Gastroesophageal sphincter (tissue), 4 donors: ENCODE results near the gene MAN1C1. TPM values are rescaled to one million over a fixed set of nuclear protein-coding genes. Genes with fewer than 3 reads are reported as not detected.

Experiments used
- ATAC-seq: fragments of 150-250 bp; one replicate; pipeline ENCODE4 v1.9.1; 2016; ENCODE audit warnings: mild to moderate bottlenecking, moderate library complexity
- H3K27ac ChIP-seq, 4 donors: fragments of 200-600 bp; sonication (generic) in 3 of 4; 1 replicate in 3 of 4; 2 replicates in 1 of 4; pipeline ENCODE4 v1.5.1; 2016 to 2019
- H3K27me3 ChIP-seq: fragments of 200-600 bp; sonication (generic); one replicate; pipeline ENCODE4 v1.5.1; 2019
- H3K36me3 ChIP-seq, 2 donors: fragments of 200-600 bp; sonication (generic); one replicate each; pipeline ENCODE4 v1.5.1; 2019; ENCODE audit warnings: control low read depth in 1 of 2
- H3K4me1 ChIP-seq, 3 donors: fragments of 200-600 bp; sonication (generic); 1 replicate in 2 of 3; 2 replicates in 1 of 3; pipeline ENCODE4 v1.5.1; 2016 to 2019; ENCODE audit warnings: control low read depth in 2 of 3
- H3K4me3 ChIP-seq, 2 donors: fragments of 200-600 bp; sonication (generic); one replicate each; pipeline ENCODE4 v1.5.1; 2019; ENCODE audit warnings: mild to moderate bottlenecking in 1 of 2, moderate library complexity in 1 of 2
- H3K9me3 ChIP-seq, 3 donors: fragments of 200-600 bp; sonication (generic); one replicate each; pipeline ENCODE4 v1.5.1; 2017 to 2019; ENCODE audit warnings: control low read depth in 2 of 3
- EP300 ChIP-seq: sonication (generic); formaldehyde crosslinking; IDR thresholded peaks from one replicate; pipeline ENCODE4 v1.6.1; 2017; ENCODE audit warnings: antibody characterized with exemption, mild to moderate bottlenecking
- POLR2A ChIP-seq, 2 donors: fragments of 450-650 bp; IDR thresholded peaks; one replicate each; pipeline ENCODE4 v1.6.1; 2017; ENCODE audit warnings: antibody characterized with exemption in 2 of 2, mild to moderate bottlenecking in 2 of 2, moderate library complexity in 1 of 2
- POLR2AphosphoS5 ChIP-seq: sonication (generic); formaldehyde crosslinking; IDR thresholded peaks from one replicate; pipeline ENCODE4 v1.6.1; 2017; ENCODE audit warnings: antibody characterized with exemption
- WGBS, 2 donors: methylation state at CpG; one replicate each; pipeline ENCODE4 v1.1.5; 2018; ENCODE audit warnings: low coverage in 1 of 2; 5-methylcytosine and 5-hydroxymethylcytosine counted together
- total RNA-seq, 4 donors: library from RNA; depleted of rRNA; stranded (reverse); fragments of >200 nt; gene quantifications; one replicate each; pipeline ENCODE4 v1.1.0, GENCODE V29; 2016
- TF ChIP-seq, protein P1 (sequence below), 4 experiments: fragments of 200-600 bp in 2 of 4; fragments of 450-650 bp in 2 of 4; sonication (generic) in 1 of 4; IDR thresholded peaks; one replicate each; pipeline ENCODE4 v1.5.1; 2017 to 2019; ENCODE audit warnings: antibody characterized with exemption in 4 of 4, mild to moderate bottlenecking in 2 of 4, moderate library complexity in 2 of 4

MAN1C1 gene
- total RNA-seq, 4 donors from 2014 or later, result 20.0 to 38.1 (median 27.8) TPM

GRCh38 chr1:25609921-25610320, 6.7 kb upstream of the MAN1C1 start:
- H3K27me3 ChIP-seq, result no peaks in the 10 kb centered on the region
- 39 to 40% methylated on average over 6 of the region's 6 CpGs for WGBS, 2 donors
- ATAC-seq, result peak; percentile 40
- H3K36me3 ChIP-seq, result no peaks in the 10 kb centered on the region
- H3K27ac ChIP-seq, result peak overlapping the region in 2 of 4 donors; percentile 26 to 45
- H3K4me1 ChIP-seq, result peaks cover 0 to 33% (median 6%) of the 10 kb centered on the region in 3 donors
- no peak overlapping the region for H3K4me3 ChIP-seq
- no peaks in the 10 kb centered on the region for H3K9me3 ChIP-seq
- TF ChIP-seq POLR2A (IDR thresholded peaks at IDR 0.05) (no peak), EP300 (no peak), POLR2AphosphoS5 (no peak)
- TF ChIP-seq, protein P1, sequence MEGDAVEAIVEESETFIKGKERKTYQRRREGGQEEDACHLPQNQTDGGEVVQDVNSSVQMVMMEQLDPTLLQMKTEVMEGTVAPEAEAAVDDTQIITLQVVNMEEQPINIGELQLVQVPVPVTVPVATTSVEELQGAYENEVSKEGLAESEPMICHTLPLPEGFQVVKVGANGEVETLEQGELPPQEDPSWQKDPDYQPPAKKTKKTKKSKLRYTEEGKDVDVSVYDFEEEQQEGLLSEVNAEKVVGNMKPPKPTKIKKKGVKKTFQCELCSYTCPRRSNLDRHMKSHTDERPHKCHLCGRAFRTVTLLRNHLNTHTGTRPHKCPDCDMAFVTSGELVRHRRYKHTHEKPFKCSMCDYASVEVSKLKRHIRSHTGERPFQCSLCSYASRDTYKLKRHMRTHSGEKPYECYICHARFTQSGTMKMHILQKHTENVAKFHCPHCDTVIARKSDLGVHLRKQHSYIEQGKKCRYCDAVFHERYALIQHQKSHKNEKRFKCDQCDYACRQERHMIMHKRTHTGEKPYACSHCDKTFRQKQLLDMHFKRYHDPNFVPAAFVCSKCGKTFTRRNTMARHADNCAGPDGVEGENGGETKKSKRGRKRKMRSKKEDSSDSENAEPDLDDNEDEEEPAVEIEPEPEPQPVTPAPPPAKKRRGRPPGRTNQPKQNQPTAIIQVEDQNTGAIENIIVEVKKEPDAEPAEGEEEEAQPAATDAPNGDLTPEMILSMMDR (IDR thresholded peaks at IDR 0.05), result no peak

DNA sequence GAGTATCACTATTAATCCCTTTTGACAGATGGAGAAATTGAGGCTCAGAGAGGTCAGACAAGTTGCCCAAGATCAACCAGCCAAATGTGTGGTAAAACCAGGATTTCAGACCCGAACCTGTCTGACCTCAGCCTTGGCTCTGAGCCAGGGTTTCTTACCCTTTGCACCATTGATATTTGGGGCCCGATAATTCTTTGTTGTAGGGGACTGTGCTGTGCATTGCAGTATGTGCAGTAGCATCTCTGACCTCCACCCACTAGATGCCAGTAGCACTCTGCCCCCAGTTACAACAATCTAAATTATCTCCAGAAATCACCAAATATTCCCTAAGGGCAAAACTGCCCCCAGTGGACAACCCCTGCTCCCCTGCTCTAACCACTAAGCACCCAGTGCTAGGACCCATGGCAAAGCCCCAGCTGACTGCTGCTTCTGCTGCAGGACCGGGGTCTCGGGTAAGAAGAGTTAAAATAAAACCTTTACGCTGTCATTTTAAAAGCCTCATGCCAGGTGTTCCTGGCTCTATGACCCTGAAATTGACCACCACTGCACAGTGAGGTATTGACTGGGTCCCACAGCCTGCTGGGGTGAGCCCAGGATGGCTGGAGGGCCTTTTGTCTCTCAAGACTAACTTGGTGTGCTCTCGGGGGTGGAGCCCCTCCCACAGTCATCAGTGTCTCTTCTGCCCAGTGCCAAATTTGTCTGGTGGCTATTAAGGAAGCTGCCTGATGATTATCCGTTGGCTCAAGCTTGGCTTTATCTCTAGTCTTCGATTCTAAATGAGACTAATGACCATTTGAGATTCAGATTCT, 5.6 kb upstream of the MAN1C1 start:
- H3K4me1 ChIP-seq, result peaks cover 0 to 43% (median 12%) of the 10 kb centered on the region in 3 donors
- H3K36me3 ChIP-seq, result no peaks in the 10 kb centered on the region
- ATAC-seq, result no peak
- peak overlapping the region in 1 of 4 donors; percentile 45 for H3K27ac ChIP-seq
- WGBS, 2 donors, result 27 to 62% methylated on average over 2 to 6 of the region's 8 CpGs
- no peaks in the 10 kb centered on the region for H3K27me3 ChIP-seq
- no peak overlapping the region for H3K4me3 ChIP-seq
- no peak for TF ChIP-seq POLR2A (IDR thresholded peaks at IDR 0.05)
- TF ChIP-seq, protein P1 (IDR thresholded peaks at IDR 0.05), result peak; percentile 8 to 35 (median 28)
- no peaks in the 10 kb centered on the region for H3K9me3 ChIP-seq

DNA sequence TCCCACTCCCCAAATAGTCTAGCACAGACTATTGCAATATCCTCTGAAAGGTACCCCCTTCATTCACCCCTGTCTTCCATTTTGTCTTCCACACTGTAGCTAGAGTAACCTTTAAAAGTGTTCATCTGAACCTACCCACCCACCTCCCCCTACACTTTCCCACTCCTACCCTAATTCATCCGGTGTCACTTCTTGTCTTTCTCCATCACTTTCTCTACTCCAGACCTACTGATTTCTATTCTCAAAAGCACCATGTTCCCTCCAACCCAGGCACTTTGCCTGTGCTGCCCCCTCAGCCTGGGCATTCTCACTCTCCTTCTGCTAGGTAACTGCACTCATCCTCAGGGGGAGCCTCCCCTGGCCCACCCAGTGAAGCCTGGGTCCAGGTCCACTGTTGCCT, 4.7 kb upstream of the MAN1C1 start:
- Histone ChIP-seq H3K27me3 (no peaks in the 10 kb centered on the region), H3K4me3 (no peak overlapping the region), H3K36me3 (no peaks in the 10 kb centered on the region), H3K9me3 (no peaks in the 10 kb centered on the region), H3K4me1 (peaks cover 0 to 44% (median 13%) of the 10 kb centered on the region in 3 donors), H3K27ac (no peak overlapping the region)
- TF ChIP-seq, protein P1 (IDR thresholded peaks at IDR 0.05), result no peak
- no peak for TF ChIP-seq POLR2A (IDR thresholded peaks at IDR 0.05)
- TF ChIP-seq POLR2AphosphoS5, result no peak
- TF ChIP-seq EP300, result no peak
- 67 to 92% methylated on average over 1 of the region's 1 CpG for WGBS, 2 donors
- no peak for ATAC-seq

GRCh38 chr1:25612421-25612820, 4.2 kb upstream of the MAN1C1 start:
- Histone ChIP-seq H3K27me3 (no peaks in the 10 kb centered on the region), H3K36me3 (no peaks in the 10 kb centered on the region), H3K9me3 (no peaks in the 10 kb centered on the region), H3K4me1 (peaks cover 0 to 44% (median 13%) of the 10 kb centered on the region in 3 donors), H3K27ac (no peak overlapping the region), H3K4me3 (no peak overlapping the region)
- no peak for TF ChIP-seq EP300
- no peak for ATAC-seq
- 88 to 100% methylated on average over 2 to 3 of the region's 3 CpGs for WGBS, 2 donors

GRCh38 chr1:25613091-25613490, 3.5 kb upstream of the MAN1C1 start:
- Histone ChIP-seq H3K4me3 (no peak overlapping the region), H3K4me1 (peaks cover 0 to 51% (median 18%) of the 10 kb centered on the region in 3 donors), H3K27ac (no peak overlapping the region), H3K9me3 (no peaks in the 10 kb centered on the region), H3K36me3 (no peaks in the 10 kb centered on the region), H3K27me3 (no peaks in the 10 kb centered on the region)
- TF ChIP-seq POLR2A (IDR thresholded peaks at IDR 0.05), result no peak
- no peak for TF ChIP-seq POLR2AphosphoS5
- TF ChIP-seq, protein P1 (IDR thresholded peaks at IDR 0.05), result no peak
- TF ChIP-seq EP300, result no peak
- 94 to 100% methylated on average over 1 to 2 of the region's 3 CpGs for WGBS, 2 donors
- ATAC-seq, result no peak
